Lung microvascular endothelial cell (primary cell): Measurements from ENCODE around the gene PHF1. TPM values are rescaled to one million over a fixed set of nuclear protein-coding genes. Genes with fewer than 3 reads are reported as not detected.

Source experiments
- DNase-seq, 2 donors: peaks; one replicate each; pipeline versions ENCODE4 v3.0.0 to v3.0.0-alpha.2; 2010; ENCODE audit warnings: low read depth in 2 of 2
- total RNA-seq: library from RNA; depleted of rRNA; stranded (reverse); fragments of >200 nt; gene quantifications from 2 replicates; pipeline ENCODE4 v1.2.1, GENCODE V29; 2014

Gene PHF1
- total RNA-seq, 1 donor from 2014 or later: 9.7 TPM

DNA sequence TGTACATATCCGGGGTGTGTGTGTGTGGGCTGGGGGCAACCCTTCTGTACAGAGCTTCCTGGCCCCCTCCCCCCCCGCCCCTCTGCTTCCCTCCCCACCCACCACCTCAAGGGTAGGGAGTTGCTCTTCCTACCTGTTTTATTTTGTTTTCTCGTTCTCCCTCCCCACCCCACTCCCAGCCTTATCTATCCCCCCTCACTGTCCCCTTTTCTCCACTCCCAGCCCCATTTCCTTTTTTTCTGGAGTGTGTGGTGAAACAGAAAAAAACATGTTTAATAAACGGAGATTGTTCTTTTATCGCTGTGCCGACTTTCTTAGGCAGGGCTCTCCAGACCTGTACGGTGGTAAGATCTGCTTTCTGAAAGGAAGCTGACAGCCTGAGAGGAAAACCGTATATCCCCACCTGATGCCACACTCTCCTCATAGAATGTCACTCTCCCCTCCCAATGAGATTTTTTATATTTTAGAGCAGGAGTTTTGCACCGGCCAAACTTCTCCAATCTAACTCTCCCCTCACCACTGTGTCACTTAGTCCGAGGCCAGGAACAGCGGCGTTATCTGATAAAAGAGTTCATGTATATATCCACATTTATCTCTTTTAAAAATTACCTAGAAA is 42.7 kb downstream of the PHF1 start:
- no peak for DNase-seq

DNA sequence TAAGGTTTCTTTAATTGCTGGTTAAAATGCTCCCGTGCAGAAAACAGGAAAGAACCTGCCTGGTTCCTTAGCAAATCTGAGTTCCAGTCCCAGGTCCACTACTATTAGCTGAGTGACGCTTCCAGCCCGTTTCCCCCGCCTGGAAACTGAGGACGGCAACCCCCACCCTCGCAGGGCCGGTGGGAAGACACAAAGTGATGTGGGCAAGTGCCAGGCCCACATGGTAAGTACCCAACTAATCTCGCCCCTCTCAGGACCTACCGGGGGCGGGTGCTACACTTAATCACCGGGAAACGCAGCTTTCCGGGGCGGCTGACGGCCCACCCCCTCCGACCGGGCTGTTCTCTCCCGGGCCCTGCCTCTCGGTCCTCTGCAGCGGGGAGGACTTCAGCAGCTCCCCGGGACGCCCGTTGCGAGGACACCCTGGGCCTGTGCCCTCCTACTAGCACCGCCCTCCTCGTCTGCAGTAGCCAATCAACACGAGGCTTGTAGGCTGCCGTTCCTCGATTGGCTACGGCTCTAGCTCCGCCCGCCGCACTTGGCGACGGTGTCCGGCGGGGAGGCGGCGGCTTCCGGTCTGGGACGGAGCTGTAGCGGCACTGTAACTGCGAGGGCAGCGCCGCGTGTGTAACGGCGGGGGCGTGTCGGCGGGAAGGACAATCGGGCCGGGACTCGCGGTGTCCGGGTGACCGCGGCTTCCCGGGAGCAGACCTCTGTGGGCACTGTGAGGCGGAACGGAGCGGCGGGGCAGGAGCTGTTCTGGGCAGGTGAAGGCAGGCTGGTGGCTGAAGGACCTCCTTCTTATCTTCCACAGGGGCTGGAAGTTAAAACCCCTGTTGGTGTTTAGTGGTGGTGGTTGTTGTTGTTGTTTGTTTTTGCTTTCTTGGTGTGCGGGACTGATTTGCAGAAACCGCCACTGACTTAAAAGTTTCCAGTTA is 43.5 kb downstream of the PHF1 start, which contains the start of gene ZBTB9:
ZBTB9 (plus strand) TSS at position 568 of the 938 bp plus-strand sequence. CDS start 525 bp downstream, outside the sequence.
- DNase-seq: peak; percentile 96

DNA sequence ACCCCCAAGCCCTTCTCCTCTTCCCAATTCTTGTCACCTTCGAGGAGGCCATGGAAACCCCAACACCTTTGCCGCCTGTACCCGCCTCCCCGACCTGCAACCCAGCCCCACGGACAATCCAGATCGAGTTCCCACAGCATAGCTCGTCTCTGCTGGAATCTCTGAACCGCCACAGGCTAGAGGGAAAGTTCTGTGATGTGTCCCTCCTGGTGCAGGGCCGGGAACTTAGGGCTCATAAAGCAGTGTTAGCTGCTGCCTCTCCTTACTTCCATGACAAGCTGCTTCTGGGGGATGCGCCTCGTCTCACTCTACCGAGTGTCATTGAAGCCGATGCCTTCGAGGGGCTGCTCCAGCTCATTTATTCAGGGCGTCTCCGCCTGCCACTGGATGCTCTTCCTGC is 44.2 kb downstream of the PHF1 start:
- DNase-seq: no peak

DNA sequence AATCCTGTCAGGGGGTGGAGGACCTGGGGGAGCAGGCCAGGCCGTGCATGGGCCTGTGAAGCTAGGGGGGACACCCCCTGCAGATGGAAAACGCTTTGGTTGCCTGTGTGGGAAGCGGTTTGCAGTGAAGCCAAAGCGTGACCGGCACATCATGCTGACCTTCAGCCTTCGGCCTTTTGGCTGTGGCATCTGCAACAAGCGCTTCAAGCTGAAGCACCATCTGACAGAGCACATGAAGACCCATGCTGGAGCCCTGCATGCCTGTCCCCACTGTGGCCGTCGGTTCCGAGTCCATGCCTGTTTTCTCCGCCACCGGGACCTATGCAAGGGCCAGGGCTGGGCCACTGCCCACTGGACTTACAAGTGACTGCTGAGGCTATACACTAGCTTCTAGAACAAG is 45.3 kb downstream of the PHF1 start:
- no peak for DNase-seq

DNA sequence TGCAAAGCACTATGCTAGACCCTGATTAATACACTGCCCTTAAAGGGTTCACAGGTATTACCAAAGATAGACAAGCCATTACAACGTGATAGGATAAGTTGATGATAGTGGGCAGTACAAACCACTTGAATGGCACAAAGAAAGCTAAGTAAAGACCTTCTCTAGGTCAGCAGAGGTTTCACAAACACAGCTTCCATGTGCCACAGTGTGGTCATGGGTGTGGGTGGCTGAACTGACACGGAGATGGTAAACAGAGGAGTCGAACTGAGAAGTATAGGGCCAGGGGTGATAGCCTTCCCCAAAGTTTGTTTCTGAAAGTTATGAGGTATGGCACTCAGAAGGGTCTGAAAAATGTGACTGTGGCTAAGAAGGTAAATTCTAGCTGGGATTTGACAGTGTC is 47.9 kb downstream of the PHF1 start:
- DNase-seq: no peak

DNA sequence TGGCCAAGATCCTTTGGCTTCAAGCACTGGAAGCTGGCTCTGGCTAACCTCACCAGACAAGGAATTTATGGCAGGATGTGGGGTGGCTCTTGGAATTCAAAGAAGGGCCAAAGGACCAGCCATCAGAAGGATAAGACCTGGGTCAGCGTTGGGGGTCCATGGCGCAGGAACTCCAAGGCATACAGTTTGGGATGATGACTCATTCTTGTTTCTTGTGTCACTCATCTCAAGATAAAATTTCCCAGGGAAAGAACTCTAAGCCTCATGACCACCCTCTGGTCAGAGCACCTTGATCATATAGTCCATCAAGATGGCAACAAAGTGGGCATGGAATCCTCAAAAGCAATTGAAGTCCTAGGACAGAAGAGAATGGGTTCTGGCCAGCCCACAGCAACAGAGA is 48.4 kb downstream of the PHF1 start:
- DNase-seq: no peak

Other genes with a start within 250 kb of the PHF1 start
- under 0.01 and 0.20 TPM in 2 replicates for gene COL11A2, start 218.5 kb upstream of the PHF1 start, total RNA-seq
- gene RXRB, start 210.3 kb upstream of the PHF1 start, total RNA-seq: 15.5 and 18.3 TPM in 2 replicates
- gene SLC39A7, start 210.1 kb upstream of the PHF1 start, total RNA-seq: 79.8 and 95.2 TPM in 2 replicates
- gene HSD17B8, start 206.4 kb upstream of the PHF1 start, total RNA-seq: 7.0 and 8.5 TPM in 2 replicates
- 14.4 and 22.8 TPM in 2 replicates for gene RING1, start 202.5 kb upstream of the PHF1 start, total RNA-seq
- gene VPS52, start 139.1 kb upstream of the PHF1 start, total RNA-seq: 20.9 and 26.6 TPM in 2 replicates
- gene RPS18, start 138.9 kb upstream of the PHF1 start, total RNA-seq: 4,351 and 4,512 TPM in 2 replicates
- gene B3GALT4, start 133.9 kb upstream of the PHF1 start, total RNA-seq: 4.1 and 6.5 TPM in 2 replicates
- 55.4 and 58.5 TPM in 2 replicates for gene WDR46, start 121.8 kb upstream of the PHF1 start, total RNA-seq
- 30.3 and 34.1 TPM in 2 replicates for gene PFDN6, start 121.4 kb upstream of the PHF1 start, total RNA-seq
- gene RGL2, start 112.1 kb upstream of the PHF1 start, total RNA-seq: 31.8 and 53.0 TPM in 2 replicates
- gene TAPBP, start 96.9 kb upstream of the PHF1 start, total RNA-seq: 46.9 and 57.7 TPM in 2 replicates
- gene ZBTB22, start 93.3 kb upstream of the PHF1 start, total RNA-seq: 11.3 and 20.0 TPM in 2 replicates
- gene DAXX, start 88.1 kb upstream of the PHF1 start, total RNA-seq: 29.2 and 35.9 TPM in 2 replicates
- 4.2 and 9.4 TPM in 2 replicates for gene KIFC1, start 19.2 kb upstream of the PHF1 start, total RNA-seq
- gene CUTA, start 7.1 kb downstream of the PHF1 start, total RNA-seq: 52.3 and 89.5 TPM in 2 replicates
- gene SYNGAP1, start 9.1 kb downstream of the PHF1 start, total RNA-seq: 1.3 and 1.6 TPM in 2 replicates
- 3.1 and 5.8 TPM in 2 replicates for gene ZBTB9, start 43.6 kb downstream of the PHF1 start, total RNA-seq
- gene BAK1, start 169.3 kb downstream of the PHF1 start, total RNA-seq: 12.3 and 15.3 TPM in 2 replicates
- 6.7 and 16.8 TPM in 2 replicates for gene ITPR3, start 210.3 kb downstream of the PHF1 start, total RNA-seq